ENCODE measurements around the gene TBC1D21. TPM values are rescaled to one million over a fixed set of nuclear protein-coding genes. Genes with fewer than 3 reads are reported as not detected.

TBC1D21 gene
- total and polyA plus RNA-seq, 9 donors = not detected

GRCh38 chr15:73915082-73915481 is 41.7 kb downstream of the TBC1D21 start:
- Histone ChIP-seq H3K27me3 (no peaks in the 10 kb centered on the region), H3K27ac (no peak overlapping the region), H3K4me3 (no peak overlapping the region), H3K9me3 (no peaks in the 10 kb centered on the region), H3K36me3 (no peaks in the 10 kb centered on the region), H3K4me1 (ENCODE audit: insufficient read depth) (no peaks in the 10 kb centered on the region)
- intact Hi-C loops (cut with DNase I) = no loop called here
- no peak for TF ChIP-seq POLR2A (IDR thresholded peaks at IDR 0.05)
- TF ChIP-seq, protein P1, sequence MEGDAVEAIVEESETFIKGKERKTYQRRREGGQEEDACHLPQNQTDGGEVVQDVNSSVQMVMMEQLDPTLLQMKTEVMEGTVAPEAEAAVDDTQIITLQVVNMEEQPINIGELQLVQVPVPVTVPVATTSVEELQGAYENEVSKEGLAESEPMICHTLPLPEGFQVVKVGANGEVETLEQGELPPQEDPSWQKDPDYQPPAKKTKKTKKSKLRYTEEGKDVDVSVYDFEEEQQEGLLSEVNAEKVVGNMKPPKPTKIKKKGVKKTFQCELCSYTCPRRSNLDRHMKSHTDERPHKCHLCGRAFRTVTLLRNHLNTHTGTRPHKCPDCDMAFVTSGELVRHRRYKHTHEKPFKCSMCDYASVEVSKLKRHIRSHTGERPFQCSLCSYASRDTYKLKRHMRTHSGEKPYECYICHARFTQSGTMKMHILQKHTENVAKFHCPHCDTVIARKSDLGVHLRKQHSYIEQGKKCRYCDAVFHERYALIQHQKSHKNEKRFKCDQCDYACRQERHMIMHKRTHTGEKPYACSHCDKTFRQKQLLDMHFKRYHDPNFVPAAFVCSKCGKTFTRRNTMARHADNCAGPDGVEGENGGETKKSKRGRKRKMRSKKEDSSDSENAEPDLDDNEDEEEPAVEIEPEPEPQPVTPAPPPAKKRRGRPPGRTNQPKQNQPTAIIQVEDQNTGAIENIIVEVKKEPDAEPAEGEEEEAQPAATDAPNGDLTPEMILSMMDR (IDR thresholded peaks at IDR 0.05) = no peak
- no peak for TF ChIP-seq EP300 (IDR thresholded peaks at IDR 0.05)
- 55 to 61% (median 57%) methylated on average over 2 of the region's 2 CpGs for WGBS, 3 donors
- DNase-seq = no peak

DNA sequence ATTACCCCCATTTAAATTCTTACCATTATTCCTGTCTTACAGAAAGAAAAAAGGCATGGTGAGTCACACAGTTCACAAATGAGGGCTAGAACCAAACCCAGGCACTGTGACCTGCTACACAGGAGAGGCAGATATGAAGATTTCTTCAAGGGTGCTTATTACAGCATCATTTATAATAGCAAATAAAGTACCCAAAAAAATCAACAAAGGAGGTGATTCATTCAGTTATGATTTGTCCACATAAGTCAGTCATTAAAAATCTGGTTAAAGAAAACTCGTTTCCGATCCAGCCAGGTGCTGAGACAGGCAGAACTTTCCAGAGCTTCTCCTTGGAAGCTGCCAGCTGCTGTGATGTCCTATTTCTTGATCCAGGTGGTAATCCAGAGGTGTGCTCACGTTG is 45.4 kb downstream of the TBC1D21 start:
- Histone ChIP-seq H3K27me3 (no peaks in the 10 kb centered on the region), H3K4me3 (no peak overlapping the region), H3K9me3 (no peaks in the 10 kb centered on the region), H3K4me1 (ENCODE audit: insufficient read depth) (peaks cover 21% of the 10 kb centered on the region), H3K27ac (no peak overlapping the region), H3K36me3 (no peaks in the 10 kb centered on the region)
- no peak for TF ChIP-seq EP300 (IDR thresholded peaks at IDR 0.05)
- TF ChIP-seq, protein P1 (IDR thresholded peaks at IDR 0.05) = no peak
- no peak for TF ChIP-seq POLR2A (IDR thresholded peaks at IDR 0.05)
- 94 to 95% (median 94%) methylated on average over 3 of the region's 3 CpGs for WGBS, 3 donors
- DNase-seq = no peak
- intact Hi-C loops (cut with DNase I) = no loop called here

- H3K27me3 ChIP-seq = no peaks in the 10 kb centered on the region
- H3K4me3 ChIP-seq = no peak overlapping the region
- TF ChIP-seq POLR2A (IDR thresholded peaks at IDR 0.05) = no peak
- no peak overlapping the region for H3K27ac ChIP-seq
- 90 to 95% (median 94%) methylated on average over 6 of the region's 6 CpGs for WGBS, 3 donors
- DNase-seq = no peak
- intact Hi-C loops (cut with DNase I) = no loop called here
- H3K9me3 ChIP-seq = no peaks in the 10 kb centered on the region
- H3K36me3 ChIP-seq = no peaks in the 10 kb centered on the region
- peaks cover 24% of the 10 kb centered on the region for H3K4me1 ChIP-seq (ENCODE audit: insufficient read depth)
Observed at GRCh38 chr15:73919706-73920105, 46.3 kb downstream of the TBC1D21 start.

DNA sequence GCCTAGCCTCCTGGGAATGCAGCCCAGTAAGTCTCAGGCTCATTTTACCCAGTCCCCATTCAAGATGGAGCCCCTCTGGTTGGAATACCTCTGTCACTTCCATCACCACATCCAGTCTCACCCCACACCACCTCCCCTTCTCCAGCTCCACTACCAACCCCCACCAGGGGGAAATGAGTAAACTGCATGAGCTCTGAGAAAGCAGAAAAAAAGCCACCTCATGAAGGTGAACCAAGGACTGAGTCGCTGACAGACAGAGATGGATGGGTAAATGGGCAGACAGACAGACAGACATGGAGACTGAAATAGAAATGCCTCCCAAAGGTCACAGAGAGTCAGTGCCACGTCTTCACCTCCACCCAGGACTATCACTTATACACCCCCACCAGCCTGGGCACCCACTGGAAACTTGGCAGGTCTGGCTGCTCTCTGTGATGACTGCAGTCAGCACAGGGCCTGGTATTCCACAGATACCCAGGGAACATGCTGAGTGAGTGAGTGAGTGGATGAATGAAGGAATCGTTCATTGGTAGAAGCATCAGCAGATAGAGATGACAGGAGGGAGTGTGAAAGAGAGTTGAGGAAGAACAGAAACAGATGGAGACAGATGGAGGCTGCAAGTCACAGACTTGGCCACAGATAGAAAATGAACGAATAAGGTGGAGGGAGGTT is 48.0 kb downstream of the TBC1D21 start:
- Histone ChIP-seq H3K9me3 (no peaks in the 10 kb centered on the region), H3K4me3 (no peak overlapping the region), H3K27me3 (no peaks in the 10 kb centered on the region), H3K27ac (no peak overlapping the region), H3K36me3 (no peaks in the 10 kb centered on the region), H3K4me1 (ENCODE audit: insufficient read depth) (peaks cover 30% of the 10 kb centered on the region)
- intact Hi-C loops (cut with DNase I) = no loop called here
- TF ChIP-seq, protein P1 (IDR thresholded peaks at IDR 0.05) = no peak
- TF ChIP-seq EP300 (IDR thresholded peaks at IDR 0.05) (no peak), POLR2A (IDR thresholded peaks at IDR 0.05) (no peak)
- 46 to 53% (median 50%) methylated on average over 4 of the region's 4 CpGs for WGBS, 3 donors
- DNase-seq = no peak

Measured in ovary (tissue), 9 donors.